Skeletal muscle satellite cell (primary cell): ENCODE results near the gene TSPEAR.
"Not testable (repeated sequence)": the region's sequence is repeated elsewhere in the genome, so short reads cannot be mapped to it uniquely, and the experiment has no call there.

Experiments used
- H3K27me3 ChIP-seq: 2 replicates; pipeline ENCODE4 v1.7.0; 2013; ENCODE audit warnings: low read length; ENCODE audit not compliant: control insufficient read depth, insufficient read depth
- H3K36me3 ChIP-seq: 2 replicates; pipeline ENCODE4 v1.7.0; 2013; ENCODE audit warnings: mild to moderate bottlenecking, control low read depth, low read length; ENCODE audit not compliant: insufficient read depth
- H3K4me1 ChIP-seq: 2 replicates; pipeline ENCODE4 v1.7.0; 2013; ENCODE audit warnings: low read length; ENCODE audit not compliant: control insufficient read depth, insufficient read depth
- H3K4me2 ChIP-seq: 2 replicates; pipeline ENCODE4 v1.7.0; 2013; ENCODE audit warnings: mild to moderate bottlenecking, low read length
- H3K4me3 ChIP-seq: 2 replicates; pipeline ENCODE4 v1.7.0; 2013; ENCODE audit warnings: low read length
- H3K9ac ChIP-seq: 2 replicates; pipeline ENCODE4 v1.7.0; 2013; ENCODE audit warnings: mild to moderate bottlenecking, low read depth, low read length, moderate library complexity
- H3K9me3 ChIP-seq: replicated peaks from 2 replicates; pipeline ENCODE4 v1.7.0; 2013; ENCODE audit warnings: mild to moderate bottlenecking, control low read depth, low read length

TSPEAR gene

DNA sequence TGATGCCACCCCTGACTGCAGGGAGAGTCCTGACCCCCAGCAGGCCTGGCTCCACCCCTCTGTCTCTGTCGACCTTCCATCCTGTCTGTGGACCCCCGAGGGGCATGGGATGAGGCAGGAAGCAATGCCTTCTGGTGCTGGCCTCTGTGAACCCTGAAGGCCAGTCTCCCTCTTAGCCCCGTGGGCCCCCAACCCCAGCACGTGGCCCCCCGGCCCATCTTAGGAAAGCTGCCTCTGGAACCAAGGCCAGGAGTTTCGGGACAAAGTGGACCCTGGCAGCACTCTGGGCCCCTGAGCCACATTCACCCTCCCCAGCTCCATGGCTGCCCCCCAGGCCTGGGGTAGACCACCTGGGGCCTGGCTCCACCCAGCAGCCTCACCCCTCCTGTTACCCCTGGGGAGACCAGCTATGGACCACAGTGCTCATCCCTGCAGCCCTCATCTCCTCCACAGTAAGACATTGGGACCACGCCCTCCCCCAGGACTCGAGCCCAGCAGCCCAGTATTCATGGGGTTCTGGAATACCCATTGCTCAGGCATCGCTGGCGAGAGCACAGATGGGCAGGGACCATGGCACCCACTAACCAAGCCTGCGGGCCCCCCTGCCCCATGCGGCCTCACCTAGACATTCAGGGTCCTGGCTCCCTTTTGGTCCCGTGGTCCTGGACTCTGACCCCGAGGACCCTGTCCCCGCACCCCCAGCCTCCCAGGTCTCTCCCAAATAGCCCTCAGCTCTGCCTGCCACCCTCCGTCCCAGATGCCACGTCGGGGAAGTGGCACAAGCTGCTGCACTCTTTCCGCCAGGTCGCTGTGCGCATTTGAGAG is 72.7 kb downstream of the TSPEAR start:
- not testable (repeated sequence) for H3K9ac ChIP-seq, H3K4me1 ChIP-seq, H3K36me3 ChIP-seq, H3K9me3 ChIP-seq, H3K4me3 ChIP-seq, H3K4me2 ChIP-seq
- peaks cover 29% of the 10 kb centered on the region for H3K27me3 ChIP-seq

- H3K4me3 ChIP-seq, H3K9ac ChIP-seq, H3K4me1 ChIP-seq, H3K36me3 ChIP-seq, H3K4me2 ChIP-seq, H3K9me3 ChIP-seq: not testable (repeated sequence)
- peaks cover 29% of the 10 kb centered on the region for H3K27me3 ChIP-seq
These were observed 73.5 kb downstream of the TSPEAR start for GRCh38 chr21:44637851-44638348.

- no peak within 1 kb of the TSS for H3K4me3 ChIP-seq
- H3K4me1 ChIP-seq, result no peaks in the 10 kb centered on the region
- H3K27me3 ChIP-seq, result peaks cover 29% of the 10 kb centered on the region
- H3K9me3 ChIP-seq, result peaks cover 5% of the 10 kb centered on the region
- H3K4me2 ChIP-seq, result no peak within 1 kb of the TSS
- H3K36me3 ChIP-seq, result no peaks in the 10 kb centered on the region
- H3K9ac ChIP-seq, result no peak within 1 kb of the TSS
These were observed 74.1 kb downstream of the TSPEAR start, which contains the start of gene KRTAP10-10 for GRCh38 chr21:44637018-44637850. KRTAP10-10 (plus strand) TSS chr21:44637356; CDS start chr21:44637418, 62 bp downstream.

- Histone ChIP-seq H3K9me3 (peaks cover 11% of the 10 kb centered on the region), H3K4me1 (no peaks in the 10 kb centered on the region), H3K9ac (no peak overlapping the region), H3K4me2 (no peak overlapping the region), H3K27me3 (peaks cover 29% of the 10 kb centered on the region), H3K36me3 (no peaks in the 10 kb centered on the region), H3K4me3 (no peak overlapping the region)
These were observed 75.0 kb downstream of the TSPEAR start for GRCh38 chr21:44636209-44637017.

- Histone ChIP-seq H3K9ac (no peak overlapping the region), H3K36me3 (no peaks in the 10 kb centered on the region), H3K9me3 (peaks cover 8% of the 10 kb centered on the region), H3K4me1 (no peaks in the 10 kb centered on the region), H3K4me3 (no peak overlapping the region), H3K27me3 (peaks cover 31% of the 10 kb centered on the region), H3K4me2 (no peak overlapping the region)
These were observed 79.3 kb downstream of the TSPEAR start for GRCh38 chr21:44632067-44632466.

- peaks cover 8% of the 10 kb centered on the region for H3K9me3 ChIP-seq
- peaks cover 25% of the 10 kb centered on the region for H3K27me3 ChIP-seq
These were observed 80.9 kb downstream of the TSPEAR start for GRCh38 chr21:44630440-44630839.

GRCh38 chr21:44628707-44629391 is 82.5 kb downstream of the TSPEAR start:
- Histone ChIP-seq H3K4me3 (no peak overlapping the region), H3K4me2 (no peak overlapping the region), H3K9ac (no peak overlapping the region), H3K4me1 (no peaks in the 10 kb centered on the region), H3K9me3 (peaks cover 8% of the 10 kb centered on the region), H3K36me3 (no peaks in the 10 kb centered on the region), H3K27me3 (peaks cover 18% of the 10 kb centered on the region)

More at GRCh38 chr21:44630440-44630839, 80.9 kb downstream of the TSPEAR start:
- no peaks in the 10 kb centered on the region for H3K36me3 ChIP-seq
- H3K4me2 ChIP-seq, result no peak overlapping the region
- H3K4me1 ChIP-seq, result no peaks in the 10 kb centered on the region
- H3K4me3 ChIP-seq, result no peak overlapping the region
- no peak overlapping the region for H3K9ac ChIP-seq

- H3K27me3 ChIP-seq, result peaks cover 18% of the 10 kb centered on the region
- H3K4me2 ChIP-seq, H3K36me3 ChIP-seq, H3K4me1 ChIP-seq, H3K4me3 ChIP-seq, H3K9ac ChIP-seq, H3K9me3 ChIP-seq: not testable (repeated sequence)
These were observed 83.5 kb downstream of the TSPEAR start for GRCh38 chr21:44627831-44628233.

DNA sequence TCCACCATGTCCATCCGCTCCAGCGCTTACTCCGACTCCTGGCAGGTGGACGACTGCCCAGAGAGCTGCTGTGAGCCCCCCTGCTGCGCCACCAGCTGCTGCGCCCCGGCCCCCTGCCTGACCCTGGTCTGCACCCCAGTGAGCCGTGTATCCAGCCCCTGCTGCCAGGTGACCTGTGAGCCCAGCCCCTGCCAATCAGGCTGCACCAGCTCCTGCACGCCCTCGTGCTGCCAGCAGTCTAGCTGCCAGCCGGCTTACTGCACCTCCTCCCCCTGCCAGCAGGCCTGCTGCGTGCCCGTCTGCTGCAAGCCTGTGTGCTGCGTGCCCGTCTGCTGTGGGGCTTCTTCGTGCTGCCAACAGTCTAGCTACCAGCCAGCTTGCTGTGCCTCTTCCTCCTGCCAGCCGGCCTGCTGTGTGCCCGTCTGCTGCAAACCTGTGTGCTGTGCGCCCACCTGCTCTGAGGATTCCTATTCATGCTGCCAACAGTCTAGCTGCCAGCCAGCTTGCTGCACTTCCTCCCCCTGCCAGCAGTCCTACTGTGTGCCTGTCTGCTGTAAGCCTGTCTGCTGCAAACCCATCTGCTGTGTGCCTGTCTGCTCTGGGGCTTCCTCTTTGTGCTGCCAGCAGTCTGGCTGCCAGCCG is 84.1 kb downstream of the TSPEAR start:
- H3K36me3 ChIP-seq, H3K4me2 ChIP-seq, H3K4me1 ChIP-seq, H3K9ac ChIP-seq, H3K4me3 ChIP-seq: not testable (repeated sequence)
- Histone ChIP-seq H3K27me3 (peaks cover 18% of the 10 kb centered on the region), H3K9me3 (peaks cover 14% of the 10 kb centered on the region)

- Histone ChIP-seq H3K9me3 (peaks cover 8% of the 10 kb centered on the region), H3K4me1 (no peaks in the 10 kb centered on the region), H3K4me3 (no peak within 1 kb of the TSS), H3K4me2 (no peak within 1 kb of the TSS), H3K36me3 (no peaks in the 10 kb centered on the region), H3K27me3 (peaks cover 18% of the 10 kb centered on the region), H3K9ac (no peak within 1 kb of the TSS)
These were observed 84.7 kb downstream of the TSPEAR start, which contains the start of gene KRTAP10-9 for GRCh38 chr21:44626673-44627143. KRTAP10-9 (plus strand) TSS chr21:44627093; CDS start chr21:44627172, 79 bp downstream.
